SU-DHL-6 (cell line): Measurements from ENCODE around the gene RXFP2.

ENCODE experiments used
- CTCF ChIP-seq: fragments of 200-600 bp; sonication (generic); IDR thresholded peaks from one replicate; pipeline ENCODE4 v1.5.1; 2017; ENCODE audit warnings: antibody characterized with exemption, mild to moderate bottlenecking, low read length, moderate library complexity; ENCODE audit not compliant: insufficient read depth, poor library complexity, severe bottlenecking
- EZH2phosphoT487 ChIP-seq: fragments of 200-600 bp; sonication (generic), shearing (Covaris generic); conservative IDR thresholded peaks from 2 replicates; pipeline ENCODE4 v1.6.1; 2018; ENCODE audit warnings: mild to moderate bottlenecking, antibody characterized with exemption, low read length, moderate library complexity, mixed read lengths

- TF ChIP-seq CTCF (no peak), EZH2phosphoT487 (no peak)
These were observed 34.9 kb downstream of the RXFP2 start for GRCh38 chr13:31774186-31774750.
